ENCODE measurements around the gene MAMDC2. TPM values are rescaled to one million over a fixed set of nuclear protein-coding genes. Genes with fewer than 3 reads are reported as not detected.

The MAMDC2 gene
- total RNA-seq, 4 donors from 2014 or later, result 4.9 to 9.9 (median 8.7) TPM

DNA sequence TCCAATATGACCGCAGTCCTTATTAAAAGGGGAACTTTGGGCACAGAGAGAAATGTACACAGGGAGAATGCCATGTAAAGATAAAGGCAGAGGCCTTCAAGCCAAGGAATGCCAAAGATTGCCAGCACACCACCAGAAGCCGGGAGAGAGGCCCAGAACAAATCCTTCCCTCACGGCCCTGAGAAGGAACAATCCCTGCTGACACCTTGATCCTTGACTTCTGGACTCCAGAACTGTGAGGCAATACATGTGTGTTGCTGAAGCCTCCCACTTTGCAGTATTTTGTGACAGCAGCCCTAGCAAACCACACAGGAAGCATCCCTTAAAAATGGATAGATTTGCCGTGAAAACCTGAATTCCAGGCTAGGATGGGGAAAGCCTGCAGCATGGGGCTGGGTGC lies 80.0 kb downstream of the MAMDC2 start:
- intact Hi-C loops (cut with DNase I; ENCODE audit: low total_unique reads), result no loop called here

DNA sequence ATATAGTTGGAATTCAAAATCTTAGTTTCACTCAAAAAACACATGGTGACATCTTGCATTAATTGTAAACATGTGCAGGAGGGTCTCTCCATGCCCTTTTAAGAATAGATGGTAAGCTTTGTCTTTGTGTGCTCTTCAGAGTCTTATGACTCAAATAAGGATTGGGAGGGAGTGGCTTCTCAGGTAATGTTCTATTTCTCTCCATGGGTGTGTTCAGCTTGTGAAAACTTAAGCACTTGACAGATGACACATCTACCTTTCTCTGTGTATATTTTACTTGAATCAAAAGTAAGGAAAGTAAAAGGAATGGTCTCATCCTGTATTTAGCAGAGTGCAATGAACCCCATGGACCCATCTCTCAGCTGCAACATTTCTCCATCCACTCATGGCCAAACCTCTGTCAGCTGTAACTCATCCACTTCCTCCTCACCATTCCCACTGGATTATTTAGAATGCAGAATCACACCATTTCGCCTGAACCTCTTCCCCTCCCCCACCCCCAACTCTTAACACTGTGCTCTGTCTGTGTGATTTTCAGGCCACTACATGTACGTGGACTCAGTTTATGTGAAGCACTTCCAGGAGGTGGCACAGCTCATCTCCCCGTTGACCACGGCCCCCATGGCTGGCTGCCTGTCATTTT lies 82.1 kb downstream of the MAMDC2 start:
- Histone ChIP-seq H3K4me3 (no peak overlapping the region), H3K27ac (no peak overlapping the region), H3K9me3 (no peaks in the 10 kb centered on the region), H3K36me3 (no peaks in the 10 kb centered on the region), H3K27me3 (no peaks in the 10 kb centered on the region), H3K4me1 (peaks cover 8 to 21% of the 10 kb centered on the region in 2 donors)
- DNase-seq, result no peak
- in situ Hi-C loops (cut with MboI; ENCODE audit: low sequenced_read_pairs in 4 of 4) (loop anchor here in 1 of 4 donors (5.0 kb wide), 1 partner anchor 52 kb away; no protein-coding TSS in a partner anchor), intact Hi-C loops (cut with DNase I; ENCODE audit: low total_unique reads) (no loop called here)
- TF ChIP-seq, protein P1, sequence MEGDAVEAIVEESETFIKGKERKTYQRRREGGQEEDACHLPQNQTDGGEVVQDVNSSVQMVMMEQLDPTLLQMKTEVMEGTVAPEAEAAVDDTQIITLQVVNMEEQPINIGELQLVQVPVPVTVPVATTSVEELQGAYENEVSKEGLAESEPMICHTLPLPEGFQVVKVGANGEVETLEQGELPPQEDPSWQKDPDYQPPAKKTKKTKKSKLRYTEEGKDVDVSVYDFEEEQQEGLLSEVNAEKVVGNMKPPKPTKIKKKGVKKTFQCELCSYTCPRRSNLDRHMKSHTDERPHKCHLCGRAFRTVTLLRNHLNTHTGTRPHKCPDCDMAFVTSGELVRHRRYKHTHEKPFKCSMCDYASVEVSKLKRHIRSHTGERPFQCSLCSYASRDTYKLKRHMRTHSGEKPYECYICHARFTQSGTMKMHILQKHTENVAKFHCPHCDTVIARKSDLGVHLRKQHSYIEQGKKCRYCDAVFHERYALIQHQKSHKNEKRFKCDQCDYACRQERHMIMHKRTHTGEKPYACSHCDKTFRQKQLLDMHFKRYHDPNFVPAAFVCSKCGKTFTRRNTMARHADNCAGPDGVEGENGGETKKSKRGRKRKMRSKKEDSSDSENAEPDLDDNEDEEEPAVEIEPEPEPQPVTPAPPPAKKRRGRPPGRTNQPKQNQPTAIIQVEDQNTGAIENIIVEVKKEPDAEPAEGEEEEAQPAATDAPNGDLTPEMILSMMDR (IDR thresholded peaks at IDR 0.05 in 4 of 5, conservative IDR thresholded peaks at IDR 0.05 in 1 of 5), result no peak
- TF ChIP-seq POLR2A (IDR thresholded peaks at IDR 0.05), result no peak
- no peak for ATAC-seq

More for the DNA sequence above, 80.0 kb downstream of the MAMDC2 start:
- DNase-seq (no peak), ATAC-seq (peak in 1 of 2 donors; percentile 17)
- peak overlapping the region in 1 of 4 donors; percentile 33 for H3K27ac ChIP-seq
- no peaks in the 10 kb centered on the region for H3K9me3 ChIP-seq
- H3K27me3 ChIP-seq, result no peaks in the 10 kb centered on the region
- no peaks in the 10 kb centered on the region for H3K36me3 ChIP-seq
- TF ChIP-seq, protein P1 (IDR thresholded peaks at IDR 0.05 in 4 of 5, conservative IDR thresholded peaks at IDR 0.05 in 1 of 5), result no peak
- TF ChIP-seq POLR2A (IDR thresholded peaks at IDR 0.05), result no peak
- peaks cover 9 to 25% of the 10 kb centered on the region in 2 donors for H3K4me1 ChIP-seq
- H3K4me3 ChIP-seq, result no peak overlapping the region
- in situ Hi-C loops (cut with MboI; ENCODE audit: low sequenced_read_pairs in 4 of 4), result loop anchor here in 1 of 4 donors (25.0 kb wide), 1 partner anchor 114 kb away; no protein-coding TSS in a partner anchor

DNA sequence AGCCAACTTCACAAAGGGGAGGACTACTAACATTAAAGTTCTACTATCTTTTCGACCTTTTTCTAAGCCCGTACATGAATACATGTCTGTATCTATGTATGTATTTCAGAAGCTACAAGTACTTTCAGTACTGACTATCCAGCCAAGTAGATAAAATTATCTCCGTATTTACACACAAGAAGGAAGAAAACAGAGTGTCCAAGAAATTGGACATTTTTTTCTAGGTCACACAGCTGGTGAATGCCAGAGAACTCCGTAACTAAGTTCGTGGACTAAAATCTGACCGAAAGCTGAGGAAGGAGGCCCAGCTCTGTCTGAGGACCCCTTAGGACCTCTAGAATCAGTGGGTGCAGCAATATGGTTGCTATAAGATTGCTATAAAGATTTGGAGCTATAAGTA lies 83.4 kb downstream of the MAMDC2 start:
- in situ Hi-C loops (cut with MboI; ENCODE audit: low sequenced_read_pairs in 4 of 4), result loop anchor here in 1 of 4 donors (5.0 kb wide), 1 partner anchor 50 kb away; no protein-coding TSS in a partner anchor
- ATAC-seq, result no peak
- intact Hi-C loops (cut with DNase I; ENCODE audit: low total_unique reads), result no loop called here
- H3K27me3 ChIP-seq, result no peaks in the 10 kb centered on the region
- H3K4me1 ChIP-seq, result peaks cover 11 to 23% of the 10 kb centered on the region in 2 donors
- H3K4me3 ChIP-seq, result no peak overlapping the region
- no peak overlapping the region for H3K27ac ChIP-seq
- H3K9me3 ChIP-seq, result no peaks in the 10 kb centered on the region
- no peaks in the 10 kb centered on the region for H3K36me3 ChIP-seq
- TF ChIP-seq, protein P1 (IDR thresholded peaks at IDR 0.05 in 4 of 5, conservative IDR thresholded peaks at IDR 0.05 in 1 of 5), result no peak
- TF ChIP-seq POLR2A (IDR thresholded peaks at IDR 0.05), result no peak
- DNase-seq, result no peak

DNA sequence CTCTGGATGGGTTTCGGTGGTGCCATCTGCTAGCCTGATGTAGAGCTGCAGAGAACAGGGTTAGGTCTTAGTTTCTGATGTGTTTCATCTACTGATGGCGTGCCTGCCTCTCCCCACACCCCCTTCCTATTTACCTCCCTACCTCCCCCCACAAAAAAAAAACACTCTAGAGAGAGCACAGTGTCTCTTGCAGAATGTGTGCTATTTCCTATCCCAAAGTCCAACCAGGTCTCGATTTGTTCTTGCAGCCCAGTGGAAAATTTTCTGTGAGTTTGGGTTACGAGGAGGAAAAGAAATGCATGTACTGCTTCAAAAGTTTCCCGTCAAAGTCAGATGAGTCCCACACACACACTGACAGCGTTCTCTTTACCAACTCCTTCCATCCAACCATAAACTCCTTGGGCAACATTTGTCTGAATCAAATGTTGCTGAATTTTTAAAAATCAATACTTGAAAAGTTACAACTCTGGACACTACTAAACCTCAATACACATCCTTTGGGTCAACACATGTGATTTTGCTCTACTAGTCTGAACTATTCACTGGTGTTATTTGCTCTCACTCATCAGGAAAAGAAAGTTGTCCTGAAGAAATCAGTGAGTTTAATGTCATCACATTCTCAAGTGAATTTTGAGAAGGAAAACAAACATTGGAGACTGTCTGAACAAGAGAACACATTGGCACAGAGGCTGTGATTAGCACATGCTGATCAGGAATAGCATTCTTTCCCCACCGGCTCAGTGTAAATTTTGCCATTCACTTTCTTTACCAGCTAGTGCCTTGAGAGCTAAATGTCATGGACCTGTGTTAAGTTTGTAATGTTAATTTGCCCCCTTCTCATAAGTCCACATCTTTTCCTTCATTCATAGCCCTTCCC lies 84.1 kb downstream of the MAMDC2 start:
- no peak for ATAC-seq
- H3K4me1 ChIP-seq, result peaks cover 11 to 26% of the 10 kb centered on the region in 2 donors
- H3K4me3 ChIP-seq, result no peak overlapping the region
- TF ChIP-seq, protein P1 (IDR thresholded peaks at IDR 0.05 in 4 of 5, conservative IDR thresholded peaks at IDR 0.05 in 1 of 5), result no peak
- TF ChIP-seq POLR2A (IDR thresholded peaks at IDR 0.05), result no peak
- no peak overlapping the region for H3K27ac ChIP-seq
- no peaks in the 10 kb centered on the region for H3K27me3 ChIP-seq
- DNase-seq, result no peak
- no peaks in the 10 kb centered on the region for H3K9me3 ChIP-seq
- in situ Hi-C loops (cut with MboI; ENCODE audit: low sequenced_read_pairs in 4 of 4), result loop anchor here in 1 of 4 donors (5.0 kb wide), 1 partner anchor 50 kb away; no protein-coding TSS in a partner anchor
- intact Hi-C loops (cut with DNase I; ENCODE audit: low total_unique reads), result no loop called here
- H3K36me3 ChIP-seq, result no peaks in the 10 kb centered on the region

All from gastrocnemius medialis (tissue), 4 donors.